Lower lobe of right lung (tissue), 2 donors: ENCODE measurements around the gene MRTFB. TPM values are rescaled to one million over a fixed set of nuclear protein-coding genes. Genes with fewer than 3 reads are reported as not detected.

Source experiments
- ATAC-seq, 2 donors: fragments of 200-7000 bp; cut with Tn5 transposase; one replicate each; pipeline ENCODE4 v1.9.1; 2020 to 2022; ENCODE audit warnings: mild to moderate bottlenecking in 2 of 2, moderate library complexity in 2 of 2
- DNase-seq: peaks from one replicate; pipeline ENCODE4 v3.0.0-alpha.2; 2020
- H3K27ac ChIP-seq: fragments of 200-600 bp; one replicate; pipeline ENCODE4 v1.8.0; 2022
- H3K27me3 ChIP-seq: fragments of 200-600 bp; one replicate; pipeline ENCODE4 v1.8.0; 2022; ENCODE audit warnings: low read depth
- H3K36me3 ChIP-seq: fragments of 200-600 bp; one replicate; pipeline ENCODE4 v1.8.0; 2022; ENCODE audit warnings: mild to moderate bottlenecking
- H3K4me1 ChIP-seq: fragments of 200-600 bp; one replicate; pipeline ENCODE4 v1.8.0; 2022
- H3K4me3 ChIP-seq: fragments of 200-600 bp; one replicate; pipeline ENCODE4 v1.8.0; 2022; ENCODE audit warnings: mild to moderate bottlenecking
- H3K9me3 ChIP-seq: fragments of 200-600 bp; one replicate; pipeline ENCODE4 v1.8.0; 2022
- intact Hi-C: fragments of 100-400 bp; cut with DNase I; formaldehyde crosslinking; loops from one replicate; pipeline ENCODE4 v1.11.0; 2022
- total RNA-seq: library from RNA; stranded (reverse); fragmentation: NEBNext Ultra II Directional; extraction: Animal tissue kit (Norgen Biotek cat#: 25700); gene quantifications from one replicate; pipeline ENCODE4 v1.2.1, GENCODE V29; 2021
- TF ChIP-seq, protein P1 (sequence below): fragments of 200-600 bp; IDR thresholded peaks from one replicate; pipeline ENCODE4 v1.8.0; 2022; ENCODE audit warnings: antibody characterized with exemption, mild to moderate bottlenecking
- donor health status: DM: no; HTN: yes; CAD: no; lungs with severe emphysema.

Gene MRTFB
- total RNA-seq, 1 donor from 2014 or later: 50.8 TPM

DNA sequence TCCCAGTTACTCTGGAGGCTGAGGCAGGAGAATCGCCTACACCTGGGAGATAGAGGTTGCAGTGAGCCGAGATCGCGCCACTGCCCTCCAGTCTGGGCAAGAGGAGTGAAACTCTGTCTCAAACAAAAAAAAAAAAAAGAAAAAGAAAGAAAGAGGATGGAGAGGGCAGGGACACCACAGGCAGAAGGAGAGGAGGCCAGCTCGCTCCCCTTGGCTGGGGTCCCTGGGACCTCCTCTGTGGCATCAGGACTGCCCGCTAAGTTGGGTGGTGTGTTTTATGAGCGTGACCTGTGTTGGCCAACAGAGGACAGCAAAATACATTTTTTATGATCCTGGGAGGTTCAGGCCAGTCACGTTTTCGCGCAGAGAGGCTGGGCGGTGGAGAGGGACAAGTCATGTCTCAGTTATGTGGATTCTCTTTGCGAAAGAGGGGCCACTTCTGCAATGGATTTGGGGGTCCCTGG, 229.6 kb downstream of the MRTFB start:
- peak; percentile 83 to 85 for ATAC-seq
- Histone ChIP-seq H3K27ac (peak overlapping the region; percentile 49), H3K4me3 (peak overlapping the region; percentile 74), H3K4me1 (peaks cover 8% of the 10 kb centered on the region), H3K27me3 (peaks cover 13% of the 10 kb centered on the region), H3K9me3 (no peaks in the 10 kb centered on the region), H3K36me3 (no peaks in the 10 kb centered on the region)
- DNase-seq: peak; percentile 65
- TF ChIP-seq, protein P1, sequence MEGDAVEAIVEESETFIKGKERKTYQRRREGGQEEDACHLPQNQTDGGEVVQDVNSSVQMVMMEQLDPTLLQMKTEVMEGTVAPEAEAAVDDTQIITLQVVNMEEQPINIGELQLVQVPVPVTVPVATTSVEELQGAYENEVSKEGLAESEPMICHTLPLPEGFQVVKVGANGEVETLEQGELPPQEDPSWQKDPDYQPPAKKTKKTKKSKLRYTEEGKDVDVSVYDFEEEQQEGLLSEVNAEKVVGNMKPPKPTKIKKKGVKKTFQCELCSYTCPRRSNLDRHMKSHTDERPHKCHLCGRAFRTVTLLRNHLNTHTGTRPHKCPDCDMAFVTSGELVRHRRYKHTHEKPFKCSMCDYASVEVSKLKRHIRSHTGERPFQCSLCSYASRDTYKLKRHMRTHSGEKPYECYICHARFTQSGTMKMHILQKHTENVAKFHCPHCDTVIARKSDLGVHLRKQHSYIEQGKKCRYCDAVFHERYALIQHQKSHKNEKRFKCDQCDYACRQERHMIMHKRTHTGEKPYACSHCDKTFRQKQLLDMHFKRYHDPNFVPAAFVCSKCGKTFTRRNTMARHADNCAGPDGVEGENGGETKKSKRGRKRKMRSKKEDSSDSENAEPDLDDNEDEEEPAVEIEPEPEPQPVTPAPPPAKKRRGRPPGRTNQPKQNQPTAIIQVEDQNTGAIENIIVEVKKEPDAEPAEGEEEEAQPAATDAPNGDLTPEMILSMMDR: peak; percentile 56
- intact Hi-C loops: loop anchor here (10.0 kb wide), 1 partner anchor 224 kb away; no protein-coding TSS in a partner anchor

DNA sequence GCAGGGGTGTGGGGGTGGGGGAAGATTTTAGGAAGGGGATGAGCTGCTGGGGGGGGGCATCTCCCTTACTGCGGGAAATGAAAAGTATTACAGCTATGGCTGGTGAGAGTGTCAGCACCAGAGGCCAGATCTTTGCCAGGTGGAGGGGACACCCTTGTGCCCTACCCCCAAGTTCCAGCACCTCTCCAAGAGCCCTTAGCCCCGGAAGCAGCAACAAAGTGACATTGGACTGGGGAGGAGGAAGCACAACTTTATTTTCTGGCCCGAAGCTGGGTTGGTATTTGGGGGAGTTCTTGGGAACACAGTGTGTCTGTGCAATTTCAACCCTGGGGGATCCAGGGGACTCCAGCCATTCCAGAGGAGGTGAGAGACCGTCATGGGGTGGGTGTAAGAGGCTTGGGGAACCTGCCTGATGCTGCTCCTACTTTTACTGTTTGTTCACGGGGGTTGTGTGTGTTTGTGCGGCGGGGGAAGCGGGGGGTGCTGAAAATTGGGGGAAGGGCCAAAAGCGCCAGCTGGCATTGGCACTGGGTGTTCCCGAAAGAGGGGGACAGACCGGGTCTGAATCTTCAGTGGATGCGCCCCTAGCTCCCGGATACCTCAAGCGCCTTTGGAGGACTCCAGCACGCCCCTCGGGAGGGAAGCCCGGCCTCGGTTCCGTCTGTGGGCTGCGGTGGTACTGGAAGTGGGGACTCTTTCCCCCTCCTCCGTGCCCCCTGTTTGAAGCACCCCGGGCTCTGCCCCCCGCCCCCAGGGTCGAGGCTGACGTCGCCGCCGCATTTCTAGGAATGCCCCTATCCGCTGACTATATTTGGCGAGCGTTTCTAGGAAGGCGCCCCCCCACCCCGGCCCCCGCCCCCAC, 230.3 kb downstream of the MRTFB start:
- ATAC-seq: peak; percentile 51 to 60
- intact Hi-C loops: loop anchor here (10.0 kb wide), 1 partner anchor 223 kb away; no protein-coding TSS in a partner anchor
- Histone ChIP-seq H3K4me1 (peaks cover 8% of the 10 kb centered on the region), H3K27me3 (peaks cover 13% of the 10 kb centered on the region), H3K27ac (peak overlapping the region; percentile 49), H3K9me3 (no peaks in the 10 kb centered on the region), H3K36me3 (no peaks in the 10 kb centered on the region), H3K4me3 (peak overlapping the region; percentile 74)
- no peak for DNase-seq
- TF ChIP-seq, protein P1: no peak

DNA sequence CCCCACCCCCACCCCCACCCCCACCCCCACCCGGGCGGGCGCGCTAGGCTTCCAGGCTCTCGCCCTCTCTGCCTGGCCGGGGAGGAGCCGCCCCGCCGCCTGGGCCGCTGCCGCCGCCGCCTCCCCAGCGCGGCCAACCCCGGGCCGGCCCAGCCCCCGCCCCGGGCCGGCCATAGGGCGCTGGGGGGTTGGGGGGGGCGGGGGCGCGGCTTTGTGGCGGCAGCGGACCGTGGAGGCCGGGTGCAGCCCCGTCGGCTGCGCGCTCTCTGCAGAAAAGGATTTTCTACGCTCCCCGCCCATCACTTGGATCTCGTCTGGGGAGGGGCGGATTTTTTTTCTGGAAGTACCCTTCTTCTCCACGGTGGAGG, 230.9 kb downstream of the MRTFB start:
- TF ChIP-seq, protein P1: no peak
- Histone ChIP-seq H3K27me3 (peaks cover 13% of the 10 kb centered on the region), H3K4me3 (peak overlapping the region; percentile 74), H3K9me3 (no peaks in the 10 kb centered on the region), H3K27ac (no peak overlapping the region), H3K4me1 (peaks cover 8% of the 10 kb centered on the region), H3K36me3 (no peaks in the 10 kb centered on the region)
- ATAC-seq: peak; percentile 88 to 91
- DNase-seq: no peak
- intact Hi-C loops: loop anchor here (10.0 kb wide), 1 partner anchor 223 kb away; no protein-coding TSS in a partner anchor

DNA sequence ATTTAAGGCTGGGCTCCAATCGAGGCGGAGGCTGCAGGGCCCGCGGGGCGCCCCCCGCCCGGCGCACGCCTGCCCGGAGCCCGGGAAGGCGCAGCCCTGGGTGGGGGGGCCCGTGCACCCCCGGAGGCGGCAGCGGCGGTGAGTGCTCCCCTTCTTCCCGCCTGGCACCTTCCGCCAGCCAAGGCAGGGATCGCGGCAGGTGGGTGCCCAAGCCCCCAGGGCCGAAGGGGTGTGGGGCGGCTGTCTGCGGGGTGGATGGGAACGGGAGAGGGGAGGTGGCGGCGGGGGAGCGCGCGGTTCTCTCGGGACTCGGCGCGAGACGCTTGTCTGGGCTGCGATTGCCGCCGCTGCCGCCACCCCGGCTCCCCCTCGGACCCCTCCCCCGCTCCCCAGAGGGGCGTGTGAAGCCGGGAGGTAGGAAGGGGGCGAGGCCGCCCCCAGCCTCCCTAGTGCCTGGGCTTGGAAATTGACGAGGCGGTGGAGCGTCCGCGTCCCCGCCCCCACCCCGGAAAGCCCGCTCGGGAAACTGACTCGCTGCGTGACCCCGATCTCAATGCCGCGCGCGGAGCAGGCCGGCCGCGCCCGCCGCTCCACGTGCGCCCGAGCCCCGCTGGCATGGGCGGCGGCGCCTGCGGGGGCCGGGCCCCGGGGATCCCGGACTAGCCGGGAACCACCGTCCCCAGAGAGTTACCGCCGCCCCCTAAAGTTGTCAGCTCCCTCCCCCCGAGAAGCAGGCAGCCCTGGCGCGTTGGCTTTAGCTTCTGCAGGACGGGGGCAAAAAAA, 231.5 kb downstream of the MRTFB start:
- Histone ChIP-seq H3K27me3 (peaks cover 13% of the 10 kb centered on the region), H3K4me1 (peaks cover 8% of the 10 kb centered on the region), H3K9me3 (no peaks in the 10 kb centered on the region), H3K36me3 (no peaks in the 10 kb centered on the region), H3K4me3 (peak overlapping the region; percentile 74), H3K27ac (no peak overlapping the region)
- intact Hi-C loops: loop anchor here (10.0 kb wide), 1 partner anchor 222 kb away; no protein-coding TSS in a partner anchor
- DNase-seq: no peak
- TF ChIP-seq, protein P1: no peak
- ATAC-seq: peak; percentile 25 to 40

DNA sequence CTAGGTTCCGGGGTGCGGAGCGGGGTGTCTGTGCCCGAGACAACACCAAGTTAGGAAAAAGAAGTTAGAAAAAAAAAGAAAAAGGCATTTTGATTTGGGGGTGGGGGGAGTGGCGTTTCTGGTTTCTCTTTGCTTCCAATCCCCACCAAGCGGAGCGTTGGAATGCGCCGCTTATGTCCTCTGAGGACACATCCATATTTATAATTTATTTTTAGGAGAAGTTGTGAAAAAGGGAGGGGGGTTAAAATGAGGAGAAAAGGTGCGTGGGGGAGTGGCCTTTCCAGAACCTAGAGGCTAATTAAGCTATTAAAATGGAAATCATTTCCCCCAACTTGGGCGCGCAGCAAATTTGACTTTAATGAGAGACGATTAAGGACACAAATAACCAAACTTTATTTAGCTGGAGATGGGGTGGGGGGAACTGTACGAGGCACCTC, 232.1 kb downstream of the MRTFB start:
- intact Hi-C loops: loop anchor here (10.0 kb wide), 1 partner anchor 222 kb away; no protein-coding TSS in a partner anchor
- Histone ChIP-seq H3K27me3 (peaks cover 13% of the 10 kb centered on the region), H3K27ac (no peak overlapping the region), H3K36me3 (no peaks in the 10 kb centered on the region), H3K4me3 (peak overlapping the region; percentile 74), H3K9me3 (no peaks in the 10 kb centered on the region), H3K4me1 (peaks cover 8% of the 10 kb centered on the region)
- no peak for ATAC-seq
- DNase-seq: no peak
- TF ChIP-seq, protein P1: no peak
